Naive B cell (primary cell): ENCODE results near the gene ANGPTL1. TPM values are rescaled to one million over a fixed set of nuclear protein-coding genes. Genes with fewer than 3 reads are reported as not detected.

Source experiments
- ATAC-seq, 2 donors: fragments of 150-1000 bp; cut with Tn5 transposase; 2 replicates each; pipeline ENCODE4 v1.10.0; 2021; ENCODE audit warnings: low read depth in 2 of 2, mild to moderate bottlenecking in 2 of 2, moderate library complexity in 2 of 2
- DNase-seq: peaks from one replicate; pipeline ENCODE4 v3.0.0; 2022
- H3K27ac Mint-ChIP-seq, 6 donors: one replicate each; pipeline ENCODE4 v1.8.0; 2020 to 2022; ENCODE audit warnings: mild to moderate bottlenecking in 6 of 6, mixed read lengths in 6 of 6, moderate library complexity in 5 of 6, inconsistent platforms in 2 of 6
- H3K27me3 Mint-ChIP-seq, 3 donors: one replicate each; pipeline ENCODE4 v1.8.0; 2021 to 2022; ENCODE audit warnings: mixed read lengths in 3 of 3, mild to moderate bottlenecking in 1 of 3
- H3K36me3 Mint-ChIP-seq, 2 donors: one replicate each; pipeline ENCODE4 v1.8.0; 2020 to 2022; ENCODE audit warnings: mixed read lengths in 2 of 2, inconsistent platforms in 1 of 2, mild to moderate bottlenecking in 1 of 2
- H3K4me1 Mint-ChIP-seq, 3 donors: one replicate each; pipeline ENCODE4 v1.8.0; 2020 to 2022; ENCODE audit warnings: mixed read lengths in 3 of 3, inconsistent platforms in 1 of 3, mild to moderate bottlenecking in 1 of 3, moderate library complexity in 1 of 3
- H3K4me3 Mint-ChIP-seq, 8 donors: one replicate each; pipeline ENCODE4 v1.8.0; 2020 to 2022; ENCODE audit warnings: mild to moderate bottlenecking in 8 of 8, mixed read lengths in 8 of 8, moderate library complexity in 8 of 8, inconsistent platforms in 2 of 8
- H3K9me3 Mint-ChIP-seq, 7 donors: one replicate each; pipeline ENCODE4 v1.8.0; 2020 to 2022; ENCODE audit warnings: mixed read lengths in 7 of 7, mild to moderate bottlenecking in 5 of 7, inconsistent platforms in 2 of 7, moderate library complexity in 1 of 7
- polyA plus RNA-seq, 6 donors: library from polyadenylated mRNA; unstranded; fragments of 300-500 nt; fragmentation: Illumina TruSeq; gene quantifications; one replicate each; pipeline ENCODE4 v1.2.3, GENCODE V29; 2021; ENCODE audit warnings: low read depth in 6 of 6

ANGPTL1 gene
- polyA plus RNA-seq, 6 donors from 2014 or later: 0.38 to 1.4 (median 0.89) TPM; not detected in 1

GRCh38 chr1:178806665-178807300 lies 64.1 kb downstream of the ANGPTL1 start:
- DNase-seq: no peak
- Mint-ChIP-seq H3K9me3 (peaks cover 0 to 3% (median 0%) of the 10 kb centered on the region in 7 donors), H3K36me3 (peaks cover 19 to 29% of the 10 kb centered on the region in 2 donors), H3K27me3 (no peaks in the 10 kb centered on the region), H3K27ac (peak overlapping the region; percentile 69 to 94 (median 78)), H3K4me3 (peak overlapping the region in 3 of 8 donors; percentile 6 to 33 (median 18)), H3K4me1 (peaks cover 34 to 49% (median 35%) of the 10 kb centered on the region in 3 donors)
- ATAC-seq: no peak

- Mint-ChIP-seq H3K4me1 (peaks cover 36 to 44% (median 37%) of the 10 kb centered on the region in 3 donors), H3K27me3 (no peaks in the 10 kb centered on the region), H3K9me3 (peaks cover 0 to 3% (median 0%) of the 10 kb centered on the region in 7 donors), H3K27ac (peak overlapping the region in 4 of 6 donors; percentile 18 to 41 (median 29)), H3K36me3 (peaks cover 28 to 33% of the 10 kb centered on the region in 2 donors), H3K4me3 (no peak overlapping the region)
- DNase-seq (no peak), ATAC-seq (no peak)
Observed at GRCh38 chr1:178802873-178803272, 68.0 kb downstream of the ANGPTL1 start.

Other genes starting within 250 kb of the ANGPTL1 start
- gene RALGPS2, start 145.8 kb downstream of the ANGPTL1 start, polyA plus RNA-seq: 100 to 1,000 TPM in 5 of 6 donors, 10 to 100 TPM in 1; 90.9 to 349 (median 298) TPM
- gene FAM20B, start 154.8 kb upstream of the ANGPTL1 start, polyA plus RNA-seq: 10 to 100 TPM in 2 of 6 donors, 1 to 10 TPM in 4; 6.2 to 13.2 (median 8.6) TPM
- 10 to 100 TPM; 54.6 to 75.3 (median 59.3) TPM for gene TOR3A, start 211.0 kb upstream of the ANGPTL1 start, polyA plus RNA-seq